Epithelial cell of esophagus (primary cell): ENCODE data around the gene AIRE.

Experiments
- DNase-seq: peaks from one replicate; pipeline ENCODE4 v3.0.0; 2010; ENCODE audit warnings: low read depth
- H3K4me3 ChIP-seq: 2 replicates; pipeline ENCODE4 v1.5.1; 2011; ENCODE audit warnings: mild to moderate bottlenecking, low read length, control low read depth
- TF ChIP-seq, protein P1 (sequence below): IDR thresholded peaks from 2 replicates; pipeline ENCODE4 v1.5.1; 2011; ENCODE audit warnings: low read depth, mild to moderate bottlenecking, low read length, control low read depth, inconsistent platforms; ENCODE audit not compliant: insufficient read depth; ENCODE audit errors: missing control alignments

The AIRE gene

DNA sequence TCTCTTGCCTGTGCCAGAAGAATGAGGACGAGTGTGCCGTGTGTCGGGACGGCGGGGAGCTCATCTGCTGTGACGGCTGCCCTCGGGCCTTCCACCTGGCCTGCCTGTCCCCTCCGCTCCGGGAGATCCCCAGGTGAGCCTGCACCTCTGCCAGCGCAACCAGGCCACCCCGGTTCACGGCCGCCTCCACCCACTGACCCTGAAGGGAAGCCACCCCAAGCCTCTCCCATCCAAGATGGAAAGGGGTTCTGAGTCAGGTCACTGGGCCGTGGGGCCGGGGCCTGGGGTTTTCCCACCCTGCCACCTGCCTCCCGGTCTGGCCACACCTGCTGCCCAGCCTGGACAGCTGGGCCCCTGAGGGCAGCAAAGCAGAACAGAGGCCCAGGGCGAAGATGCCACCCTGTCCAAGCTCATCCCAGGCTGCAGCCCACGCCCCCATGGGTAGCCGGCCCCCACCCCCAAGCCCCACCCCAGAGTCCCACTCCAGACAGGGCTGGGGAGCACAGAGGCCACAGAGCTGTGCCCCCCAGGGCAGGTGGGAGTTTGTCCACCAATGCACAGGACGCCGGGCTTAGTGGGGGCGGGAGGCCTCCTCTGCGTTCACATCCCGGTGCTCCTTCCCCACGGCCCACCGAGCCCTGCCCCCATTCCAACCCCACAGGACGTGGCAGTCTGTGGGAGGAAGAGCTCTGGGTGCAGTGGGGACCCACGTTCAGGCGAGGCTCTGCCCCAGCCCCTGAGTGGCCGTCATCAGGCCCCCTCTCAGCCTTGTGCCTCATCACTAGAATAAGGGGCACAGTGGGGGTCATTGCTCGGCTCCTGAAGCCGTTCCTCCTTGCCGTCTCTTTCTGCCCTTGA, 5.6 kb downstream of the AIRE start:
- no peak for DNase-seq
- TF ChIP-seq, protein P1, sequence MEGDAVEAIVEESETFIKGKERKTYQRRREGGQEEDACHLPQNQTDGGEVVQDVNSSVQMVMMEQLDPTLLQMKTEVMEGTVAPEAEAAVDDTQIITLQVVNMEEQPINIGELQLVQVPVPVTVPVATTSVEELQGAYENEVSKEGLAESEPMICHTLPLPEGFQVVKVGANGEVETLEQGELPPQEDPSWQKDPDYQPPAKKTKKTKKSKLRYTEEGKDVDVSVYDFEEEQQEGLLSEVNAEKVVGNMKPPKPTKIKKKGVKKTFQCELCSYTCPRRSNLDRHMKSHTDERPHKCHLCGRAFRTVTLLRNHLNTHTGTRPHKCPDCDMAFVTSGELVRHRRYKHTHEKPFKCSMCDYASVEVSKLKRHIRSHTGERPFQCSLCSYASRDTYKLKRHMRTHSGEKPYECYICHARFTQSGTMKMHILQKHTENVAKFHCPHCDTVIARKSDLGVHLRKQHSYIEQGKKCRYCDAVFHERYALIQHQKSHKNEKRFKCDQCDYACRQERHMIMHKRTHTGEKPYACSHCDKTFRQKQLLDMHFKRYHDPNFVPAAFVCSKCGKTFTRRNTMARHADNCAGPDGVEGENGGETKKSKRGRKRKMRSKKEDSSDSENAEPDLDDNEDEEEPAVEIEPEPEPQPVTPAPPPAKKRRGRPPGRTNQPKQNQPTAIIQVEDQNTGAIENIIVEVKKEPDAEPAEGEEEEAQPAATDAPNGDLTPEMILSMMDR: no peak
- no peak overlapping the region for H3K4me3 ChIP-seq

DNA sequence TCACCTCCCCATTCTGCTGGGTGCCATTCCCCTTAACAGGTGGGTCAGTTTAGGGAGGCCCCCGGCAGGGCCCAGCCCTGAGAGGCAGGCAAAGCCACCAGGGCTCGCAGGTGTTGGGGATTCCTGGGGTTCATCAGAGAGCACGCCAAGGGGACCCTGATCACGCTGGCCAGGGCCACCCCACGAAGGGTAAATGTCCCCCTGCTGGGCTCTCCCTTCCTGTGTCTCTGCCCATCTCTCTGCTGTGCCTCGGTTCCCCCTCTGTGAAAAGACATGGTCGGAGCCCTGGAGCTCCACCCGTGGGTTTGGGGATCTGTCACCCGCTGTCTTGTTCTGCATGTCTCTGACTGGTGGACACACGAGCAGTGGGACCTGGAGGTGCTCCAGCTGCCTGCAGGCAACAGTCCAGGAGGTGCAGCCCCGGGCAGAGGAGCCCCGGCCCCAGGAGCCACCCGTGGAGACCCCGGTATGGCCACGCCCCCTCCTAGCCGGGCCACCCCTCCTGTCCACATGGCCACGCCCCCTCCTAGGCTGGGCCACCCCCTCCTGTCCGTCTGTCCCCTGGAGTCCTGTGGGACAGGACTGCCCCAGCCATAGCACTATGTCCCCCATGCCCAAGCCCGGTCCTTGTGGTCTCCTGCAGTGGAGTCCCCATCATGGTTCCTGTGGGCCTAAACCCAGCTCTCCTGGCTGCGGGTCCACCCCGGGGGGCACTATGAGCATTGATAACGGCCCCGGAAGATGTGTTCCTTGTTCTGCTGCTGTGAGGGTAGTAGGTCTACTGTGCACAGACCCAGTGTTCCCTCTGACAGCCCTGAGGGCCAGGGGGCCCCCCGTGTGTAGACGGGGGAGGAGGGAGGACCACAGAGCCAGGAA, 6.5 kb downstream of the AIRE start:
- TF ChIP-seq, protein P1: no peak
- H3K4me3 ChIP-seq: no peak overlapping the region
- no peak for DNase-seq

DNA sequence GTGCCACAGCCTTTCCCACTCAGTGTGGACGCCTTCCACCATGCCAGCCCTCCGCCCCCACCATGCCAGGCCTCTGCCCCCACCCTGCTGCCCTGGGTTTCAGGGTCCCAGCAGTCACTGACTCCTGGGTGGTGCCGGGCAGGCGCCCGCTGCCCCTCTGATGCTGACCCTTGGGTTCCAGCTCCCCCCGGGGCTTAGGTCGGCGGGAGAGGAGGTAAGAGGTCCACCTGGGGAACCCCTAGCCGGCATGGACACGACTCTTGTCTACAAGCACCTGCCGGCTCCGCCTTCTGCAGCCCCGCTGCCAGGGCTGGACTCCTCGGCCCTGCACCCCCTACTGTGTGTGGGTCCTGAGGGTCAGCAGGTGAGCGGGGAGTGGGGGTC, 7.1 kb downstream of the AIRE start:
- TF ChIP-seq, protein P1: no peak
- DNase-seq: no peak
- no peak overlapping the region for H3K4me3 ChIP-seq

DNA sequence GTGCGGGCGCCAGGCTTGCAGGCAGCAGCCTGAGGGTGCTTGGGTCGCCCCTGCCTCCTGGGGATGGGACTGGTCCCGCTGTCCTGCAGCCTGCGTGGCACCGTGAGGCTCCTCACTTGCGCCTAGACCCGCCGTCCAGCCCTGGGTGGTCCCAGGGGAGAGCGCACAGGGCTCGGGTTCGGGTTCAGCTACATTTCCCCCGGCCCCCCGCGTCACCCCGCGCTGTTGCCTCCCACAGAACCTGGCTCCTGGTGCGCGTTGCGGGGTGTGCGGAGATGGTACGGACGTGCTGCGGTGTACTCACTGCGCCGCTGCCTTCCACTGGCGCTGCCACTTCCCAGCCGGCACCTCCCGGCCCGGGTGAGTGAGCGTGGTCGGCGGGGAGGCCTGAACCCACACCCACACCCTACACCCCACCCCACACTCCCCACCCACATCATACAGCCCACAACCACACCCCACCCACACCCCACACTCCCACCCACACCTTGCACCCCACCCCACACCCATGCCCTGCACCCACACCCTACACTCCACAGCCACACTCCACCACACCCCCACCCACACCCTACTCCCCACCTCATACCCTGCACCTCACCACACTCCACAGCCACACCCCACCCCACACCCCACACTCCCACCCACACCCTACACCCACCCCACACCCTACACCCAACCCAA, 8.0 kb downstream of the AIRE start:
- TF ChIP-seq, protein P1: no peak
- no peak overlapping the region for H3K4me3 ChIP-seq
- DNase-seq: no peak

DNA sequence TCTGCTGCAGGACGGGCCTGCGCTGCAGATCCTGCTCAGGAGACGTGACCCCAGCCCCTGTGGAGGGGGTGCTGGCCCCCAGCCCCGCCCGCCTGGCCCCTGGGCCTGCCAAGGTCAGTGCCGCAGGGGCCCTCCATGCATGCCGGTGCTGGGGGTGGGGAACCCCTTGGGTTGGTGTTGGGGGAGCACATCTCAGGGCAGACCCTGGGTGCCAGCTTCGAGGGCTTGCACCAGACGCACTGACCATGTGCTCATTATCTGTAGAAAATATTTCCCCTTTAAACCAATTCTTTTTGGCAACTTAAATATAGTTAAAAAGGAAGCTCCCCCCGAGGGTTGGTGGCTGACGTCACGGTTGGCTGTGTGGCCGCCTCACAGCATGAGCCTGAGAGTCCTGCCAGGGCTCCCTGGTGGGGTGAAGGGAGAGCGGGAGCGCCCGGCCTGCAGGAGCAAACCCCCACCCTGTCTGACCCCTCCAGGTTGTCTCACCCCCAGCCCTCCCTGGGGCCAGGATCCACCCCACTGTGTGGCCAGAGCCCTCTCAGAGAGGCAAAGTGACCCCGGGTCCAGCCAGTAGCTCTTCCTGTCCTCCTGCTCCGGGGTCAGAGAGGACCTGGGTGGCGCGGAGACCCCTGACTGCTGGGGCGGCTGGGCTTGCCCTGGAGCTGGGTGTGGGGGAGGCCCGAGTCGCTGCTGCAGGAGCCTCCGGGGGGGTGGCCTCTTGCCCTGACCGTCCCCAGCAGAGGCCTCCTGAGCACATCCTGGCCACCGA, 8.9 kb downstream of the AIRE start:
- TF ChIP-seq, protein P1: no peak
- DNase-seq: no peak
- H3K4me3 ChIP-seq: no peak overlapping the region

DNA sequence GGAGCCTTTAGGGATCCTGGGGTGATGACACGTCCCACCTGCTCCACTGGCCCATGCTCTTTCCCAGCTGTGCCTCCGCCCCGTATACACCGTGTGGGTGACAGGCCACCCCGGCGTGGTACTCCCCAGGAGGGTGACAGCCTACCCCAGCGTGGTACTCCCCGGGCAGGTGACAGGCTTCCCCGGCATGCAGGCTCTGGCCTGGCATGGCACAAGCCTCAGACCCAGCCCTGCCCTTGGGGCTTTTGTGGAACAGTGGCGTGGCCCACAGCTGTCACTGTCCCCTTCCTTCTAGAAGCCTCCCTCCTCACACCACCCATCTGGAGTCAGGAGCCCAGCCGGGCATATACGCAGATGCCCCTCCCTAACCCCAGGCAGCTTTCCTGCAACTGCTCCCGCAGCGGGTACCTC, 9.5 kb downstream of the AIRE start:
- DNase-seq: no peak
- TF ChIP-seq, protein P1: no peak
- H3K4me3 ChIP-seq: no peak overlapping the region
